Measurements from ENCODE around the gene COL6A1. TPM values are rescaled to one million over a fixed set of nuclear protein-coding genes. Genes with fewer than 3 reads are reported as not detected.
"Not testable (repeated sequence)": the region's sequence is repeated elsewhere in the genome, so short reads cannot be mapped to it uniquely, and the experiment has no call there.

Gene COL6A1
- total RNA-seq, 2 experiments from 2014 or later = 8.0 to 8.5 TPM

GRCh38 chr21:46041183-46041582 is 59.6 kb downstream of the COL6A1 start:
- H3K27me3 ChIP-seq (ENCODE audit: control insufficient read depth in 1 of 2, insufficient read depth in 2 of 2, low read length in 2 of 2) = peaks cover 0 to 2% of the 10 kb centered on the region in 2 experiments
- H3K4me1 Mint-ChIP-seq (ENCODE audit: low read depth) = no peaks in the 10 kb centered on the region
- intact Hi-C loops (cut with DNase I, micrococcal nuclease) = no loop called here
- H3K36me3 ChIP-seq (ENCODE audit: insufficient read depth, low read length) = no peaks in the 10 kb centered on the region
- ATAC-seq (ENCODE audit: poor library complexity) (no peak), DNase-seq (no peak)
- H3K27me3 Mint-ChIP-seq = no peaks in the 10 kb centered on the region
- peaks cover 0 to 6% of the 10 kb centered on the region in 2 experiments for H3K9me3 ChIP-seq (ENCODE audit: control insufficient read depth in 1 of 2, insufficient read depth in 1 of 2, low read length in 2 of 2)
- no peak overlapping the region for H3K4me3 ChIP-seq (ENCODE audit: low read length)
- H3K27ac Mint-ChIP-seq = no peak overlapping the region
- ChIA-PET CTCF (no interaction called here), POLR2A (no interaction called here)
- no peak for TF ChIP-seq CTCF (IDR thresholded peaks at IDR 0.05)
- H3K4me3 Mint-ChIP-seq = no peak overlapping the region
- no peaks in the 10 kb centered on the region for H3K4me1 ChIP-seq (ENCODE audit: insufficient read depth, low read length)
- no peak overlapping the region for H3K27ac ChIP-seq (ENCODE audit: low read depth in 1 of 2, low read length in 2 of 2)
- no peaks in the 10 kb centered on the region for H3K36me3 Mint-ChIP-seq (ENCODE audit: low read depth)
- H3K9me3 Mint-ChIP-seq = no peaks in the 10 kb centered on the region

GRCh38 chr21:46045154-46045553 is 63.6 kb downstream of the COL6A1 start:
- ChIA-PET CTCF (no interaction called here), POLR2A (no interaction called here)
- no peak overlapping the region for H3K4me3 Mint-ChIP-seq
- no peak for TF ChIP-seq CTCF (IDR thresholded peaks at IDR 0.05)
- no peaks in the 10 kb centered on the region for H3K4me1 Mint-ChIP-seq (ENCODE audit: low read depth)
- Histone ChIP-seq H3K36me3 (ENCODE audit: insufficient read depth, low read length) (no peaks in the 10 kb centered on the region), H3K27ac (ENCODE audit: low read depth in 1 of 2, low read length in 2 of 2) (no peak overlapping the region), H3K27me3 (ENCODE audit: control insufficient read depth in 1 of 2, insufficient read depth in 2 of 2, low read length in 2 of 2) (no peaks in the 10 kb centered on the region), H3K9me3 (ENCODE audit: control insufficient read depth in 1 of 2, insufficient read depth in 1 of 2, low read length in 2 of 2) (peaks cover 0 to 22% of the 10 kb centered on the region in 2 experiments), H3K4me1 (ENCODE audit: insufficient read depth, low read length) (no peaks in the 10 kb centered on the region), H3K4me3 (ENCODE audit: low read length) (no peak overlapping the region)
- intact Hi-C loops (cut with DNase I, micrococcal nuclease) = no loop called here
- ATAC-seq (ENCODE audit: poor library complexity) (no peak), DNase-seq (no peak)
- H3K36me3 Mint-ChIP-seq (ENCODE audit: low read depth) = no peaks in the 10 kb centered on the region
- H3K27me3 Mint-ChIP-seq = no peaks in the 10 kb centered on the region
- H3K9me3 Mint-ChIP-seq = no peaks in the 10 kb centered on the region
- no peak overlapping the region for H3K27ac Mint-ChIP-seq

- H3K36me3 ChIP-seq (ENCODE audit: insufficient read depth, low read length) = no peaks in the 10 kb centered on the region
- no peak overlapping the region for H3K27ac ChIP-seq (ENCODE audit: low read depth in 1 of 2, low read length in 2 of 2)
- ChIA-PET CTCF (no interaction called here), POLR2A (no interaction called here)
- intact Hi-C loops (cut with DNase I, micrococcal nuclease) = no loop called here
- H3K9me3 ChIP-seq (ENCODE audit: control insufficient read depth in 1 of 2, insufficient read depth in 1 of 2, low read length in 2 of 2) = peaks cover 0 to 27% of the 10 kb centered on the region in 2 experiments
- DNase-seq (no peak), ATAC-seq (ENCODE audit: poor library complexity) (no peak)
- Mint-ChIP-seq H3K4me3 (no peak overlapping the region), H3K27me3 (no peaks in the 10 kb centered on the region), H3K36me3 (ENCODE audit: low read depth) (no peaks in the 10 kb centered on the region), H3K27ac (no peak overlapping the region), H3K9me3 (no peaks in the 10 kb centered on the region), H3K4me1 (ENCODE audit: low read depth) (no peaks in the 10 kb centered on the region)
- no peak overlapping the region for H3K4me3 ChIP-seq (ENCODE audit: low read length)
- H3K4me1 ChIP-seq (ENCODE audit: insufficient read depth, low read length) = no peaks in the 10 kb centered on the region
- TF ChIP-seq CTCF (IDR thresholded peaks at IDR 0.05) = no peak
- no peaks in the 10 kb centered on the region for H3K27me3 ChIP-seq (ENCODE audit: control insufficient read depth in 1 of 2, insufficient read depth in 2 of 2, low read length in 2 of 2)
Measured at GRCh38 chr21:46046471-46046870, 64.9 kb downstream of the COL6A1 start.

- POLR2A ChIA-PET; H3K4me3 ChIP-seq (ENCODE audit: low read length); H3K36me3 ChIP-seq (ENCODE audit: insufficient read depth, low read length); H3K9me3 Mint-ChIP-seq; H3K27me3 ChIP-seq (ENCODE audit: control insufficient read depth in 1 of 2, insufficient read depth in 2 of 2, low read length in 2 of 2); H3K27me3 Mint-ChIP-seq; H3K27ac Mint-ChIP-seq; CTCF ChIA-PET; H3K4me3 Mint-ChIP-seq; ATAC-seq (ENCODE audit: poor library complexity); H3K36me3 Mint-ChIP-seq (ENCODE audit: low read depth); intact Hi-C loops (cut with DNase I, micrococcal nuclease); H3K4me1 Mint-ChIP-seq (ENCODE audit: low read depth); DNase-seq; H3K4me1 ChIP-seq (ENCODE audit: insufficient read depth, low read length); H3K27ac ChIP-seq (ENCODE audit: low read depth in 1 of 2, low read length in 2 of 2): not testable (repeated sequence)
- peaks cover 0 to 27% of the 10 kb centered on the region in 2 experiments for H3K9me3 ChIP-seq (ENCODE audit: control insufficient read depth in 1 of 2, insufficient read depth in 1 of 2, low read length in 2 of 2)
Measured at GRCh38 chr21:46046906-46047305, 65.3 kb downstream of the COL6A1 start.

All from CD4-positive, alpha-beta T cell (primary cell).